Gastroesophageal sphincter (tissue), 3 donors: ENCODE measurements around the gene CD300LG.

Experiments used
- CTCF ChIP-seq, 4 experiments: fragments of 200-600 bp in 2 of 4; fragments of 450-650 bp in 2 of 4; sonication (generic) in 1 of 4; IDR thresholded peaks; one replicate each; pipeline ENCODE4 v1.5.1; 2017 to 2019; ENCODE audit warnings: antibody characterized with exemption in 4 of 4, mild to moderate bottlenecking in 2 of 4, moderate library complexity in 2 of 4
- EP300 ChIP-seq: sonication (generic); formaldehyde crosslinking; IDR thresholded peaks from one replicate; pipeline ENCODE4 v1.6.1; 2017; ENCODE audit warnings: antibody characterized with exemption, mild to moderate bottlenecking
- POLR2AphosphoS5 ChIP-seq: sonication (generic); formaldehyde crosslinking; IDR thresholded peaks from one replicate; pipeline ENCODE4 v1.6.1; 2017; ENCODE audit warnings: antibody characterized with exemption

- TF ChIP-seq POLR2AphosphoS5 (no peak), CTCF (IDR thresholded peaks at IDR 0.05) (no peak), EP300 (no peak)
Observed at GRCh38 chr17:43873815-43874214, 26.8 kb downstream of the CD300LG start.
